Measurements from ENCODE around the gene TFPI2.

DNA sequence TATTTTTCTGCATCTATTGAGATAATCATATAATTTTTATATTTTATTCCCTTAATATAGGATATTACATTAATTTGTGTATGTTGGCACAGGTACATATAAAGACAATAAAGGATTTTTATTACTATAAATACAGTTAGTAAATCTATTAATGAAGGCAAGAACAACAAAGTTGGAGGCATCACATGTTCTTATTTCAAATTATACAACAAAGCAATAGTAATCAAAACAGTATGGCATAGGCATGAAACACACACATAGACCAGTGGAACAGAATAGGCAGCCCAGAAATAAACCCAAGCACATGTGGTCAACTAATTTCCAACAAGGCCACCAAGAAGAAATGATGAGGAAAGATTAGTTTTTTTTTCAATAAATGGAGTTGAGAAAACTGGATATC is 11.2 kb downstream of the TFPI2 start:
- TF ChIP-seq, protein P1, sequence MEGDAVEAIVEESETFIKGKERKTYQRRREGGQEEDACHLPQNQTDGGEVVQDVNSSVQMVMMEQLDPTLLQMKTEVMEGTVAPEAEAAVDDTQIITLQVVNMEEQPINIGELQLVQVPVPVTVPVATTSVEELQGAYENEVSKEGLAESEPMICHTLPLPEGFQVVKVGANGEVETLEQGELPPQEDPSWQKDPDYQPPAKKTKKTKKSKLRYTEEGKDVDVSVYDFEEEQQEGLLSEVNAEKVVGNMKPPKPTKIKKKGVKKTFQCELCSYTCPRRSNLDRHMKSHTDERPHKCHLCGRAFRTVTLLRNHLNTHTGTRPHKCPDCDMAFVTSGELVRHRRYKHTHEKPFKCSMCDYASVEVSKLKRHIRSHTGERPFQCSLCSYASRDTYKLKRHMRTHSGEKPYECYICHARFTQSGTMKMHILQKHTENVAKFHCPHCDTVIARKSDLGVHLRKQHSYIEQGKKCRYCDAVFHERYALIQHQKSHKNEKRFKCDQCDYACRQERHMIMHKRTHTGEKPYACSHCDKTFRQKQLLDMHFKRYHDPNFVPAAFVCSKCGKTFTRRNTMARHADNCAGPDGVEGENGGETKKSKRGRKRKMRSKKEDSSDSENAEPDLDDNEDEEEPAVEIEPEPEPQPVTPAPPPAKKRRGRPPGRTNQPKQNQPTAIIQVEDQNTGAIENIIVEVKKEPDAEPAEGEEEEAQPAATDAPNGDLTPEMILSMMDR (conservative IDR thresholded peaks at IDR 0.05; ENCODE audit: low read depth, low read length) = no peak
- no peak for TF ChIP-seq EZH2 (IDR thresholded peaks at IDR 0.05; ENCODE audit: borderline replicate concordance, low read depth, low read length, poor library complexity, severe bottlenecking)

Data from A673 (cell line).